DMS79 treated with DMSO at 0.1 percent for 48 hours (cell line): ENCODE results near the gene PHOX2B.
"Not testable (repeated sequence)": the region's sequence is repeated elsewhere in the genome, so short reads cannot be mapped to it uniquely, and the experiment has no call there.

Source experiments
- DNase-seq: peaks from one replicate; lab custom pipeline; 2025; lab: John Stamatoyannopoulos, UW

Gene PHOX2B

DNA sequence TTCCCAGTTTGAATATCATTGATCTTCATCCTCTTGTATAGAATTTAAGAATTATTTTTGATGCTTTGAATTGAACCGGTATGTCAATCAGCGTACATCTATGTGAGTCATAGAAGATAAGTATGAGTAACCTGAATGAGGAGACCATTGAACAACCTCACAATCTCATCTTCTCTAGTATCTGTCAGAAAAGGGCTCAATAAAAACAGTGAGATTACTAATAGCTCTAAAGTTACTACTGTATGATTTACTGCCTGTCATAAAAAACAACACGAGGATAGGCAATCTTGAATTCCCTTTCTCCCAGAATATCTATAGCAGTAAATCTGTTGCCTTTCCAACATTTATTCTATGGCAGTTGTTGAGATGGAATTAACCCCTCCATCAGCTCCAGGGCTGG lies 36.1 kb downstream of the PHOX2B start:
- DNase-seq = no peak

- DNase-seq = not testable (repeated sequence)
Measured at GRCh38 chr4:41711654-41712053, 36.9 kb downstream of the PHOX2B start.

DNA sequence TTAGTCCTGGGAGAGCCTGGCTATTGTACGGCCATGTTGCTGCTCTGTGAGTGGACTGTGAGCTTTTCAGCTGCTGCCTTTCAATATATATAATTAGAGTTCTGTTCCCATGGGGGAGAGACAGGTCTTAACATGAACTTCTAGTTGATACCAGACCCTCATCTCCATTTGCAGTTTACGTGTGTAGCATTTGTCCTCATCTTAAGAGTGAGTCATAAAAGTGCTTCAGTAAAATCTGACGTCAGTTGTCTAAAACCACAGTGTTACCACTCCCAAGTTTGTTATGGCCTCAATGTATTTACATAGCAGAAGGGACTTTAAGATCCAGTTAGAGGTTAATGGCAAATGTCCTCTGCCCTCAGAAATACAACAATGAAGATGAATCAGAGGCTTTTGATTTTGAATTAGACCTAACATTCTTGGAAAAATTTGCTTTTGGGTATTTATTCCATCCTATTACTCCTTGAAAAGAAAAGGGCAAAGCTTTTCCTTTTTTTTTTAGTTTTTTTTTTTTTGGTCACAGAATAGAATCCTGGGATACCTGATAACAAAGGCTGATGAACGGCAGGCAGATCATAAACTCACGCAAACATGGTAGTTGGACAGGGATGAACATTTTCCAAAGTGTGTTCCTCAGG lies 38.6 kb downstream of the PHOX2B start:
- peak; percentile 50 for DNase-seq

DNA sequence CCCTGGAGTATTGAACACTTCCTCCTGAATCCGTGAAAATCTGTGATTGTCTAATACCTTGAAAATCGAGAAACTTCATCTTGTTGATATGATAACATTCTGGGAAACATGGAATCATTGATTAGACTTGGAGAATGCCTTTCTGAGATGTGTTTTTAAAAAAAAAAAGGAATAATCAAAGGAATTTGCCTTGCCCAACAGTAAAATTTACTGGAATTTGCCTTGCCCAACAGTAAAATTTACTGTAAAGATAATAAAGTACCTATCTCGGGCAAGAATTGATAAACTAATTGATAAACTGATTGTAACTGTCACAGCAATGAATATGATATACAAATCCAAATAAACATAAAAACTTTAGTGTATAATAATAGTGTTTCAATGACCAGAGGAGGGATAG lies 44.7 kb downstream of the PHOX2B start:
- DNase-seq = no peak

GRCh38 chr4:41702770-41703169 lies 45.8 kb downstream of the PHOX2B start:
- DNase-seq = no peak

DNA sequence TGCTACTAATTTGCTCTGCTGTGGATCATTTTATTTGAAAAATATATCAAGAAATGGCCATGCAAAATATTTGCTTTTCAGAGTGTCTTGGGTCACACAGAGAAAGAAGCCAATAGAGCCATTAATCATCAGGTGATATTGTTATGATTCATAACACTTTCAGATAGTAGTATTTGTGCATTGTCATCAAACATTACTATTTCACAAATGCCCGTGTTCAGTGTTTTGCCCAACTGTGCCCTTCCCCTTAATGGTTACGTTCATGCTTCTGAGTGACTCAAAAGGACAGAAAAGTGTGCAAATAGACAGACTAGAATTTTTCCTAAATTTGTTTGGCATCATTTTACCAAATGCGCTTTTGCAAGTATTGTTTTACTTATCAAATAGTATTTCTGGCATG lies 46.5 kb downstream of the PHOX2B start:
- DNase-seq = no peak

DNA sequence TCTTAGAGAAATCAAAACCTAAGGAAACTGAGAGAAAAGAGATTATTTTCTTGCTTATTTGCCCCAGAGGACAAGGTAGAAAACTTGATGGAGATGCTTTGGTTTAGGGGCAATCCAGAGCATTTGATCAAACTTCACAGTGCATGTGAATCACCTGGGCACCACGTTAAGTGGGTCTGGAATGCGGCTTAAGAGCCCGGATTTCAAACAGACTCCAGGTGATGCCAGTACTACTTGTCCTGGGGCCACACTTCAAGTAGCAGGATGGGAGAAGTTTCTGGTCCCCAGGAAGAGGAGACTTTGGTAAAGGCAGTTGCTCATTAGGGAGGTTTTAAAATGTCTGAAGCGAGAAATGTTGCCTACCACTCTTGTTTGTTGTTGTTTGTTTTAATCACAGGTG lies 51.8 kb downstream of the PHOX2B start:
- DNase-seq = no peak

DNA sequence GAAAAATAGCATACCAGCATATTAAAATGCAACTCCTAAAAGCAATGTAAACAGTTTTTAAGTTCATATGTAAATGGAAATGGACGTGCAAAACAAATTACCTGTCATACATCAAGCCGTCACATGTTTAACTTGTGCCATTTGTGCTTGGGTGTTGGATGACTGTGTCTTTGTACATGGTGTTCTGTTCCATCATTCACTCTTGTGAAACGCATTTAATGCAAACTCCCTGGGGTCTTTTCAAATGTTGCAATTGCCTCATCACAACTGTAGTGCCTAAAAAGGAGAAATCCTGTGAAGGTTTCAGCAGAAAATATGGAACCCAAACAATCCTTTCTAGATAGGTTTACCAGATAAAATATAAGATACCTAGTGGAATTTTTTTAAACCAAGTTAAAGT lies 52.4 kb downstream of the PHOX2B start:
- no peak for DNase-seq
